Measurements from ENCODE around the gene PTPRE.

GRCh38 chr10:127922675-127923366 is 15.9 kb downstream of the PTPRE start:
- TF ChIP-seq ZNF274 (IDR thresholded peaks at IDR 0.05; ENCODE audit: low read depth, low read length) (no peak), SUZ12 (IDR thresholded peaks at IDR 0.05; ENCODE audit: extremely low read depth, insufficient read depth, insufficient read length) (no peak), YY1 (IDR thresholded peaks at IDR 0.05; ENCODE audit: insufficient read depth, insufficient read length) (no peak)
